Panc1 (cell line): ENCODE data around the gene IFTAP.

Experiments
- CTCF ChIP-seq: fragments of 450-650 bp; IDR thresholded peaks from 2 replicates; pipeline ENCODE4 v1.5.1; 2017; ENCODE audit warnings: mild to moderate bottlenecking
- REST ChIP-seq, 2 experiments: IDR thresholded peaks; 2 replicates each; pipeline ENCODE4 v1.6.1; 2011 to 2012; ENCODE audit warnings: low read depth in 2 of 2, control low read depth in 1 of 2, low read length in 1 of 2, mild to moderate bottlenecking in 1 of 2, moderate library complexity in 1 of 2; ENCODE audit not compliant: insufficient read depth in 1 of 2

- TF ChIP-seq CTCF (no peak), REST (IDR thresholded peaks at IDR 0.05; ENCODE audit: insufficient read depth in 1 of 2, low read depth in 2 of 2, low read length in 1 of 2) (no peak)
These were observed 3.7 kb downstream of the IFTAP start, which contains the start of gene RAG2 for GRCh38 chr11:36598051-36598450.
